ENCODE measurements around the gene SLC35F3. TPM values are rescaled to one million over a fixed set of nuclear protein-coding genes. Genes with fewer than 3 reads are reported as not detected.

SLC35F3 gene
- total RNA-seq, 1 experiment from 2014 or later = 0.66 TPM

DNA sequence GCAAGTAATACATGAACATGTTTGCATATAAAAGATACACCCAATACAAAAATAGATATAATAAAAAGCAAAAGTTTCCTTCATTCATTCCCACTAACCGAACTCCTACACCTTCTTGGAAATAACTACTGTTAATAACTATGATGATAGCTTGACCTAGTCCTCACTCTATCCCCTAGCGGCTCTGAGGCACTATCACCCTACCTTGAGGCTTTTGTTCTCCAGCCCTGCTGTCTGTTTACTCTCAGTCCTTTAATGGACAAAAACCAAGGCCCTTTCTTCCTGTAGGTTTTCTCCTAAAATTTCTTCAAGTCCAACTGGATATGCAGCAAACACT, 186.6 kb downstream of the SLC35F3 start:
- TF ChIP-seq, protein P1, sequence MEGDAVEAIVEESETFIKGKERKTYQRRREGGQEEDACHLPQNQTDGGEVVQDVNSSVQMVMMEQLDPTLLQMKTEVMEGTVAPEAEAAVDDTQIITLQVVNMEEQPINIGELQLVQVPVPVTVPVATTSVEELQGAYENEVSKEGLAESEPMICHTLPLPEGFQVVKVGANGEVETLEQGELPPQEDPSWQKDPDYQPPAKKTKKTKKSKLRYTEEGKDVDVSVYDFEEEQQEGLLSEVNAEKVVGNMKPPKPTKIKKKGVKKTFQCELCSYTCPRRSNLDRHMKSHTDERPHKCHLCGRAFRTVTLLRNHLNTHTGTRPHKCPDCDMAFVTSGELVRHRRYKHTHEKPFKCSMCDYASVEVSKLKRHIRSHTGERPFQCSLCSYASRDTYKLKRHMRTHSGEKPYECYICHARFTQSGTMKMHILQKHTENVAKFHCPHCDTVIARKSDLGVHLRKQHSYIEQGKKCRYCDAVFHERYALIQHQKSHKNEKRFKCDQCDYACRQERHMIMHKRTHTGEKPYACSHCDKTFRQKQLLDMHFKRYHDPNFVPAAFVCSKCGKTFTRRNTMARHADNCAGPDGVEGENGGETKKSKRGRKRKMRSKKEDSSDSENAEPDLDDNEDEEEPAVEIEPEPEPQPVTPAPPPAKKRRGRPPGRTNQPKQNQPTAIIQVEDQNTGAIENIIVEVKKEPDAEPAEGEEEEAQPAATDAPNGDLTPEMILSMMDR (IDR thresholded peaks at IDR 0.05; ENCODE audit: unreplicated experiment) = no peak
- H3K27me3 Mint-ChIP-seq (ENCODE audit: unreplicated experiment) = peaks cover 56% of the 10 kb centered on the region
- CTCF ChIA-PET = no interaction called here
- no peak overlapping the region for H3K27ac Mint-ChIP-seq (ENCODE audit: unreplicated experiment)
- no peak for DNase-seq
- H3K36me3 Mint-ChIP-seq (ENCODE audit: insufficient read depth, unreplicated experiment) = no peaks in the 10 kb centered on the region
- H3K4me3 Mint-ChIP-seq (ENCODE audit: low read depth, unreplicated experiment) = no peak overlapping the region
- no peaks in the 10 kb centered on the region for H3K4me1 Mint-ChIP-seq (ENCODE audit: low read depth, unreplicated experiment)
- H3K9me3 Mint-ChIP-seq (ENCODE audit: low read depth, unreplicated experiment) = peaks cover 5% of the 10 kb centered on the region
- no TSS peak for BruUV-seq (replicated peaks)
- intact Hi-C loops (cut with micrococcal nuclease; ENCODE audit: unreplicated experiment) = no loop called here

DNA sequence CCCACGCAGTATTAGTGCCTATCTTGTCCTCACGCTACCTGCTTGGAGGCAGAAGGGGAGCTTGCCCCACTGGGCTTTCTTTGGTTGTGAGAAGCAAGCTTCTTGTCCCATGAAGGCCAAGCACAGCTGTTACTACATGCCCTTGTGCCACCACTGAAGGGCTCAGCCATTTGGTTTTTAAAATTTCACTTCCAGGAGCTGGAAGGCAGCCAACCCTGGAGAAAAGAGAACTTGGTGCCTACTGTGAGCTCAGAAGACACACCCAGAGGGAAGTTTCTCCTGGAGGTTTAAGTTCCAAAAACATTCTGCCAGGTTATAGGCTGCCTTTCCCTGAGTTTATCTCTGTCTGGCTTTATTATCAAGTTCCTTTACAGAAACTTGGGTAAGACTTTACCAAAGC, 187.4 kb downstream of the SLC35F3 start:
- intact Hi-C loops (cut with micrococcal nuclease; ENCODE audit: unreplicated experiment) = no loop called here
- no TSS peak for BruUV-seq (replicated peaks)
- CTCF ChIA-PET = no interaction called here
- DNase-seq = no peak
- Mint-ChIP-seq H3K4me3 (ENCODE audit: low read depth, unreplicated experiment) (no peak overlapping the region), H3K9me3 (ENCODE audit: low read depth, unreplicated experiment) (peaks cover 5% of the 10 kb centered on the region), H3K4me1 (ENCODE audit: low read depth, unreplicated experiment) (no peaks in the 10 kb centered on the region), H3K36me3 (ENCODE audit: insufficient read depth, unreplicated experiment) (no peaks in the 10 kb centered on the region), H3K27ac (ENCODE audit: unreplicated experiment) (no peak overlapping the region), H3K27me3 (ENCODE audit: unreplicated experiment) (peaks cover 54% of the 10 kb centered on the region)
- TF ChIP-seq, protein P1 (IDR thresholded peaks at IDR 0.05; ENCODE audit: unreplicated experiment) = no peak

DNA sequence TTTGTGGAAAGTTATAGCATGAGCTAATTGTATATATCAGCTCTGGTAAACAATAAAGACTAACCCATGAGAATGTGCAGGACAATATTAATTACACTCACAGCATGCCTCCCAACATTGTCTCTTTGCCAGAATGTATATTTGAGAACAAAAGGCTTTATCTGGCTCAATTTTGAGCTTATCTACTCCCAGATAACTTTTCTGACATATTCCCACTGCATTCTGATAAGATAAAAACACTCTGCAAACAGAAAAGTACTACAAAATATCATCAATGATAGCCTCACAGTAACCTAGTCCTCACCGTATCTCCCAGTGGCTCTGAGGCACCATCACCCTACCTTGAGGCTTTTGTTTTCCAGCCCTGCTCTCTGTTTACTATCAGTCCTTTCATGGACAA, 188.6 kb downstream of the SLC35F3 start:
- no TSS peak for BruUV-seq (replicated peaks)
- CTCF ChIA-PET = no interaction called here

DNA sequence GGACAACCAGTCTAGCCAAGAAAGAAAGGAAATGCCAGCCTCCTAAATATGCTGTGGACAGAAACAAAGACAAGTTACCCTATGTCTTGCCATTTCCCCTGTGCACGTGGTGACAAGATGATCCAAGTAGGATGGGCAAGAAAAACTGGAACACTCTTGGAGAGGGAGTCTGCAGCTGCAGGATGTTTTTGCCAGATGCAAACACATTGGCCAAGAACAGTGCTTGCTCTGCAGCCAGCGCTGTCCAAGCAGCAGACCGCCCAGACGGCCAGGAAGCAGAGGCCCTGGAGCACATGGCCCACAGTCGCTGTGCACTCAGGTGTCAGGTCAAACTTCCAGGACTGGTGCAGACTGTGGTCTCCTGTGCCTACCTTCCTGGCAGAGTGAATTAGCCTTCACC, 189.3 kb downstream of the SLC35F3 start:
- H3K36me3 Mint-ChIP-seq (ENCODE audit: insufficient read depth, unreplicated experiment) = no peaks in the 10 kb centered on the region
- no peak overlapping the region for H3K4me3 Mint-ChIP-seq (ENCODE audit: low read depth, unreplicated experiment)
- BruUV-seq (replicated peaks) = no TSS peak
- no peak for DNase-seq
- intact Hi-C loops (cut with micrococcal nuclease; ENCODE audit: unreplicated experiment) = no loop called here
- H3K9me3 Mint-ChIP-seq (ENCODE audit: low read depth, unreplicated experiment) = peaks cover 5% of the 10 kb centered on the region
- H3K27me3 Mint-ChIP-seq (ENCODE audit: unreplicated experiment) = peaks cover 37% of the 10 kb centered on the region
- no peak overlapping the region for H3K27ac Mint-ChIP-seq (ENCODE audit: unreplicated experiment)
- CTCF ChIA-PET = no interaction called here
- TF ChIP-seq, protein P1 (IDR thresholded peaks at IDR 0.05; ENCODE audit: unreplicated experiment) = no peak
- no peaks in the 10 kb centered on the region for H3K4me1 Mint-ChIP-seq (ENCODE audit: low read depth, unreplicated experiment)

More for the DNA sequence above, 188.6 kb downstream of the SLC35F3 start:
- H3K36me3 Mint-ChIP-seq (ENCODE audit: insufficient read depth, unreplicated experiment) = no peaks in the 10 kb centered on the region
- H3K27ac Mint-ChIP-seq (ENCODE audit: unreplicated experiment) = no peak overlapping the region
- intact Hi-C loops (cut with micrococcal nuclease; ENCODE audit: unreplicated experiment) = no loop called here
- no peak for DNase-seq
- peaks cover 41% of the 10 kb centered on the region for H3K27me3 Mint-ChIP-seq (ENCODE audit: unreplicated experiment)
- H3K4me1 Mint-ChIP-seq (ENCODE audit: low read depth, unreplicated experiment) = no peaks in the 10 kb centered on the region
- H3K9me3 Mint-ChIP-seq (ENCODE audit: low read depth, unreplicated experiment) = peaks cover 5% of the 10 kb centered on the region
- TF ChIP-seq, protein P1 (IDR thresholded peaks at IDR 0.05; ENCODE audit: unreplicated experiment) = no peak
- H3K4me3 Mint-ChIP-seq (ENCODE audit: low read depth, unreplicated experiment) = no peak overlapping the region

DNA sequence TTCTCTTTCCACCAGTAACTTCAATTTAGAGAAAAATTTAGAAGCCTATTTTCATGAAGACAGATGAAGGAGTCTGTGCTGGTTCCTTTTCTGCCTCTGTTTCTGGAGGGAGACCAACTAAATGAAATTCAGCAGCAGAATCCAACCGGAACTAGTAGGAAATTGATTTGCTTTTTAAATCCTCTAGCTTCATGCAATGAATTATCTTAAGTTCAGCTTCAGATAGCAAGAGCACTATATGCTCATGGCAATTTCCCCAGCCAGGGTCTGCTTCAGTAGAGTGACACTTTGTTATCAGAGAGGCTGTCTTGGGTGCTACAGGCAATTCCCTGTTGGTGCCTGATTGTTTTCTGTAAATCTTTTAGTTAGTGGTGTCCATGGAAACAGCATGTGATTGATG, 189.7 kb downstream of the SLC35F3 start:
- Mint-ChIP-seq H3K36me3 (ENCODE audit: insufficient read depth, unreplicated experiment) (no peaks in the 10 kb centered on the region), H3K9me3 (ENCODE audit: low read depth, unreplicated experiment) (peaks cover 4% of the 10 kb centered on the region), H3K4me1 (ENCODE audit: low read depth, unreplicated experiment) (no peaks in the 10 kb centered on the region), H3K4me3 (ENCODE audit: low read depth, unreplicated experiment) (no peak overlapping the region), H3K27me3 (ENCODE audit: unreplicated experiment) (peaks cover 33% of the 10 kb centered on the region), H3K27ac (ENCODE audit: unreplicated experiment) (no peak overlapping the region)
- BruUV-seq (replicated peaks) = no TSS peak
- CTCF ChIA-PET = no interaction called here
- DNase-seq = no peak
- TF ChIP-seq, protein P1 (IDR thresholded peaks at IDR 0.05; ENCODE audit: unreplicated experiment) = no peak
- intact Hi-C loops (cut with micrococcal nuclease; ENCODE audit: unreplicated experiment) = no loop called here
